ENCODE measurements around the gene ALG9. TPM values are rescaled to one million over a fixed set of nuclear protein-coding genes. Genes with fewer than 3 reads are reported as not detected.

ALG9 gene
- total and polyA plus RNA-seq, 8 donors, result 15.7 to 37.0 (median 21.8) TPM

DNA sequence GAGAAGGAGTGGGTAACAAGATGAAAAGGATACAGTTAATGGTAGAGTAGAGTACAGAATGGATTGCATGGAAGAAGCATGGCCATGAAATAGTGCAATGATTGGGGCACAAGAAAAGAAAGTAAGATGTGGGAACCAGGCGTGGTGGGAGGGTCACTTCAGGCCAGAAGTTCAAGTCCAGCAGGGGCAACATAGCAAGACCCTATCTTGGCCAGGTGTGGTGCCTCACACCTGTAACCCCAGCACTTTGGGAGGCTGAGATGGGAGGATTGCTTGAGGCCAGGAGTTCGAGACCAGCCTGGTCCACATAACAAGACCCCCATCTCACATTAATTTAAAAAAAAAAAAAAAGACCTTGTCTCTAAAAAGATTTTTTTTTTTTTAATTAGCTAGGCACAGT lies 45.9 kb upstream of the ALG9 start:
- peaks cover 13 to 21% (median 17%) of the 10 kb centered on the region in 3 donors for H3K4me1 ChIP-seq
- no peaks in the 10 kb centered on the region for H3K27me3 ChIP-seq
- ATAC-seq (no peak), DNase-seq (no peak), FAIRE-seq (no peak)
- 92 to 96% methylated on average over 2 of the region's 2 CpGs for WGBS, 2 donors
- H3K9me3 ChIP-seq, result no peaks in the 10 kb centered on the region
- no peak for TF ChIP-seq CTCF (IDR thresholded peaks at IDR 0.05)
- H3K36me3 ChIP-seq, result no peaks in the 10 kb centered on the region
- intact Hi-C loops (cut with DNase I), result loop anchor here in 1 of 3 donors (5.0 kb wide), 1 partner anchor 40 kb away; the partner anchor contains the start of genes CFAP68 and FDXACB1
- H3K4me3 ChIP-seq, result no peak overlapping the region
- peak overlapping the region in 3 of 4 donors; percentile 2 to 94 (median 93) for H3K27ac ChIP-seq

DNA sequence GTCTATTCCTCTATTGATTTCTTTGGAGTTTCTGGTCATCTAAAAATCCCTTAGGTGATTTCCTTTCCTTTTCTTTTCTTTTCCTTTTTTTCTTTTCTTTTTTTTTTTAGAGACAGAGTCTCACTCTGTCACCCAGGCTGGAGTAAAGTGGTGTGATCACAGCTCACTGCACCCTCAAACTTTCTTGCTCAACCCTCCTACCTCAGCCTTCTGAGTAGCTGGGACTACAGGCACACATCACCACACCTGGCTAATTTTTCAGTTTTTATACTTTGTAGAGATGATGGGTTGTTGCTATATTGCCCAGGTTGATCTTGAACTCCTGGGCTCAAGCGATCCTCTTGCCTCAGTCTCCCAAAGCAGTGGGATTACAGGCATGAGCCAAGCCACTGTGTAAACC lies 45.4 kb upstream of the ALG9 start:
- ATAC-seq, result no peak
- no peaks in the 10 kb centered on the region for H3K9me3 ChIP-seq
- H3K36me3 ChIP-seq, result no peaks in the 10 kb centered on the region
- no peaks in the 10 kb centered on the region for H3K27me3 ChIP-seq
- no peak for DNase-seq
- intact Hi-C loops (cut with DNase I), result loop anchor here in 1 of 3 donors (5.0 kb wide), 1 partner anchor 39 kb away; the partner anchor contains the start of genes CFAP68 and FDXACB1
- 96% methylated on average over 1 of the region's 1 CpG for WGBS, 2 donors
- peaks cover 15 to 19% (median 16%) of the 10 kb centered on the region in 3 donors for H3K4me1 ChIP-seq
- H3K4me3 ChIP-seq, result no peak overlapping the region
- TF ChIP-seq CTCF (IDR thresholded peaks at IDR 0.05), result no peak
- no peak for FAIRE-seq
- H3K27ac ChIP-seq, result peak overlapping the region in 1 of 4 donors; percentile 2

- 39 to 53% methylated on average over 4 of the region's 4 CpGs for WGBS, 2 donors
- peak overlapping the region; percentile 49 to 71 (median 62) for H3K27ac ChIP-seq
- DNase-seq (peak in 2 of 6 donors; percentile 48 to 51), ATAC-seq (peak in 2 of 4 donors; percentile 7 to 23), FAIRE-seq (no peak)
- no peak for TF ChIP-seq CTCF (IDR thresholded peaks at IDR 0.05)
- intact Hi-C loops (cut with DNase I), result no loop called here
- peaks cover 24 to 26% (median 24%) of the 10 kb centered on the region in 3 donors for H3K4me1 ChIP-seq
- H3K27me3 ChIP-seq, result no peaks in the 10 kb centered on the region
- no peaks in the 10 kb centered on the region for H3K36me3 ChIP-seq
- H3K9me3 ChIP-seq, result no peaks in the 10 kb centered on the region
- H3K4me3 ChIP-seq, result no peak overlapping the region
Measured at GRCh38 chr11:111913997-111914396, 42.6 kb upstream of the ALG9 start.

GRCh38 chr11:111913031-111913861 lies 41.9 kb upstream of the ALG9 start:
- FAIRE-seq, result no peak
- peak in 1 of 6 donors; percentile 62 for DNase-seq
- H3K27me3 ChIP-seq, result no peaks in the 10 kb centered on the region
- intact Hi-C loops (cut with DNase I), result no loop called here
- H3K36me3 ChIP-seq, result no peaks in the 10 kb centered on the region
- H3K27ac ChIP-seq, result peak overlapping the region; percentile 17 to 71 (median 50)
- no peak for ATAC-seq
- H3K4me1 ChIP-seq, result peaks cover 22 to 24% (median 23%) of the 10 kb centered on the region in 3 donors
- TF ChIP-seq CTCF (IDR thresholded peaks at IDR 0.05), result no peak
- H3K9me3 ChIP-seq, result no peaks in the 10 kb centered on the region
- peak overlapping the region in 1 of 4 donors; percentile 15 for H3K4me3 ChIP-seq
- WGBS, 2 donors, result 76 to 80% methylated on average over 24 of the region's 24 CpGs
